ENCODE results near the gene GAB2.
A peak's percentile ranks its signal among the peaks of the same experiment; 100 is the strongest.
"Not testable (repeated sequence)": the region's sequence is repeated elsewhere in the genome, so short reads cannot be mapped to it uniquely, and the experiment has no call there.

The GAB2 gene

GRCh38 chr11:78299000-78299710 is 118.5 kb downstream of the GAB2 start:
- DNase-seq: no peak

- DNase-seq: no peak
Measured at GRCh38 chr11:78298291-78298771, 119.3 kb downstream of the GAB2 start.

- no peak for DNase-seq
Measured at GRCh38 chr11:78295991-78296930, 121.4 kb downstream of the GAB2 start.

- no peak for DNase-seq
Measured at GRCh38 chr11:78295347-78295746, 122.3 kb downstream of the GAB2 start.

GRCh38 chr11:78294100-78294499 is 123.5 kb downstream of the GAB2 start:
- DNase-seq: not testable (repeated sequence)

GRCh38 chr11:78293536-78293935 is 124.1 kb downstream of the GAB2 start:
- no peak for DNase-seq

GRCh38 chr11:78292109-78292803 is 125.4 kb downstream of the GAB2 start:
- no peak for DNase-seq

- DNase-seq: no peak
Measured at GRCh38 chr11:78291503-78292108, 126.0 kb downstream of the GAB2 start.

- peak; percentile 23 for DNase-seq
Measured at GRCh38 chr11:78290293-78291176, 127.1 kb downstream of the GAB2 start.

GRCh38 chr11:78289552-78290292 is 127.9 kb downstream of the GAB2 start:
- no peak for DNase-seq

- no peak for DNase-seq
Measured at GRCh38 chr11:78284260-78284659, 133.4 kb downstream of the GAB2 start.

- no peak for DNase-seq
Measured at GRCh38 chr11:78282821-78283220, 134.8 kb downstream of the GAB2 start.

- no peak for DNase-seq
Measured at GRCh38 chr11:78281511-78281910, 136.1 kb downstream of the GAB2 start.

- DNase-seq: no peak
Measured at GRCh38 chr11:78277314-78277994, 140.2 kb downstream of the GAB2 start.

- no peak for DNase-seq
Measured at GRCh38 chr11:78276311-78276710, 141.3 kb downstream of the GAB2 start.

GRCh38 chr11:78274739-78275138 is 142.9 kb downstream of the GAB2 start:
- DNase-seq: no peak

- DNase-seq: not testable (repeated sequence)
Measured at GRCh38 chr11:78272625-78273269, 144.9 kb downstream of the GAB2 start.

GRCh38 chr11:78271801-78272200 is 145.8 kb downstream of the GAB2 start:
- not testable (repeated sequence) for DNase-seq

GRCh38 chr11:78270971-78271370 is 146.6 kb downstream of the GAB2 start:
- DNase-seq: no peak

- no peak for DNase-seq
Measured at GRCh38 chr11:78269806-78270205, 147.8 kb downstream of the GAB2 start.

All from NCI-H1694 treated with DMSO at 0.1 percent for 48 hours (cell line).